H1 (cell line): ENCODE results near the gene SPOP. TPM values are rescaled to one million over a fixed set of nuclear protein-coding genes. Genes with fewer than 3 reads are reported as not detected.

Experiments used
- CTCF ChIA-PET: fragments of 300-600 bp; sonication (Branson Sonifier 250); formaldehyde crosslinking; loops from one replicate; lab custom pipeline; 2021; ENCODE audit not compliant: partially characterized antibody; lab: Charles Lee
- POLR2A ChIA-PET: fragments of 300-600 bp; sonication (Branson Sonifier 250); formaldehyde crosslinking; loops from one replicate; lab custom pipeline; 2021; ENCODE audit warnings: inconsistent platforms; ENCODE audit not compliant: partially characterized antibody; lab: Charles Lee
- DNase-seq, 2 experiments: peaks; one replicate each; pipeline versions ENCODE4 v3.0.0 to v3.0.0-alpha.2; 2010 to 2022; ENCODE audit warnings: low spot score in 2 of 2, low read depth in 1 of 2, mixed read lengths in 1 of 2
- FAIRE-seq: peaks from 2 replicates; lab custom pipeline; 2011; peaks lifted over from hg19 to GRCh38; lab: Jason Lieb, UNC
- H2AFZ ChIP-seq: 2 replicates; pipeline ENCODE4 v1.8.1; 2012; ENCODE audit warnings: low read length, inconsistent platforms
- H2AK5ac ChIP-seq: 2 replicates; pipeline ENCODE4 v1.6.1; 2013; ENCODE audit warnings: low read depth, low read length
- H2BK120ac ChIP-seq: replicated peaks from 2 replicates; pipeline ENCODE3; 2013; ENCODE audit warnings: low read depth, low read length, inconsistent platforms
- H2BK12ac ChIP-seq: 2 replicates; pipeline ENCODE4 v1.6.1; 2013; ENCODE audit warnings: low read depth, low read length
- H2BK15ac ChIP-seq: 2 replicates; pipeline ENCODE4 v1.6.1; 2013; ENCODE audit warnings: low read length
- H2BK20ac ChIP-seq: 2 replicates; pipeline ENCODE4 v1.6.1; 2013; ENCODE audit warnings: low read length
- H2BK5ac ChIP-seq: 2 replicates; pipeline ENCODE4 v1.6.1; 2013; ENCODE audit warnings: low read depth, low read length
- H3K14ac ChIP-seq: 2 replicates; pipeline ENCODE4 v1.6.1; 2013; ENCODE audit warnings: inconsistent platforms; ENCODE audit not compliant: insufficient read length
- H3K18ac ChIP-seq: 2 replicates; pipeline ENCODE4 v1.6.1; 2013; ENCODE audit warnings: low read length; ENCODE audit errors: extremely low read depth
- H3K23ac ChIP-seq: 2 replicates; pipeline ENCODE4 v1.6.1; 2013; ENCODE audit warnings: inconsistent platforms; ENCODE audit not compliant: insufficient read length
- H3K23me2 ChIP-seq: 2 replicates; pipeline ENCODE4 v1.6.1; 2013; ENCODE audit warnings: low read depth, low read length
- H3K27ac ChIP-seq: 2 replicates; pipeline ENCODE4 v1.6.1; 2011; ENCODE audit warnings: low read depth, low read length, inconsistent platforms
- H3K27me3 ChIP-seq, 4 experiments: replicated peaks in 1 of 4; 1 replicate in 1 of 4; 2 replicates in 3 of 4; pipeline versions ENCODE4 v1.6.1 to v1.8.1; 2011 to 2013; ENCODE audit warnings: low read length in 3 of 4, mild to moderate bottlenecking in 3 of 4, inconsistent platforms in 2 of 4, mixed read lengths in 2 of 4, moderate library complexity in 1 of 4; ENCODE audit not compliant: control insufficient read depth in 3 of 4, insufficient read depth in 3 of 4; ENCODE audit errors: extremely low read depth in 1 of 4
- H3K36me3 ChIP-seq, 4 experiments: 2 replicates each; pipeline versions ENCODE4 v1.6.1 to v1.8.1; 2011 to 2013; ENCODE audit warnings: mild to moderate bottlenecking in 4 of 4, low read length in 3 of 4, moderate library complexity in 2 of 4, control low read depth in 1 of 4, inconsistent platforms in 1 of 4; ENCODE audit not compliant: insufficient read depth in 4 of 4, control insufficient read depth in 2 of 4
- H3K4ac ChIP-seq: replicated peaks from 2 replicates; pipeline ENCODE3; 2013; ENCODE audit warnings: low read length, low read depth, mixed read lengths, inconsistent platforms; ENCODE audit not compliant: insufficient read length
- H3K4me1 ChIP-seq, 4 experiments: replicated peaks in 1 of 4; 1 replicate in 1 of 4; 2 replicates in 3 of 4; pipeline versions ENCODE4 v1.6.1 to v1.8.1; 2011 to 2013; ENCODE audit warnings: low read length in 3 of 4, inconsistent platforms in 2 of 4, mixed read lengths in 1 of 4; ENCODE audit not compliant: insufficient read depth in 4 of 4, control insufficient read depth in 3 of 4
- H3K4me2 ChIP-seq, 2 experiments: 2 replicates each; pipeline versions ENCODE4 v1.6.1 to v1.8.1; 2011 to 2013; ENCODE audit warnings: low read depth in 2 of 2, low read length in 2 of 2, control low read depth in 1 of 2, inconsistent platforms in 1 of 2, mild to moderate bottlenecking in 1 of 2; ENCODE audit not compliant: insufficient read depth in 1 of 2
- H3K4me3 ChIP-seq, 4 experiments: fragments of 200-600, 300-600 bp in 1 of 4; sonication (generic), shearing (Covaris generic), sonication (Bioruptor Twin) in 1 of 4; 2 replicates each; pipeline versions ENCODE4 v1.5.1 to v1.8.1; 2011 to 2016; ENCODE audit warnings: low read length in 4 of 4, low read depth in 3 of 4, control low read depth in 2 of 4, inconsistent platforms in 2 of 4, mild to moderate bottlenecking in 2 of 4, mixed read lengths in 1 of 4, moderate library complexity in 1 of 4; ENCODE audit not compliant: insufficient read depth in 2 of 4; ENCODE audit errors: extremely low read depth in 1 of 4
- H3K56ac ChIP-seq: replicated peaks from 2 replicates; pipeline ENCODE3; 2013; ENCODE audit warnings: low read depth, mild to moderate bottlenecking, mixed read lengths, low read length, inconsistent platforms; ENCODE audit not compliant: insufficient read length
- H3K79me1 ChIP-seq: 2 replicates; pipeline ENCODE4 v1.6.1; 2013; ENCODE audit warnings: low read depth, low read length, control low read depth
- H3K79me2 ChIP-seq, 2 experiments: 2 replicates each; pipeline versions ENCODE4 v1.6.1 to v1.8.1; 2012 to 2013; ENCODE audit warnings: low read length in 2 of 2, mild to moderate bottlenecking in 2 of 2, inconsistent platforms in 1 of 2; ENCODE audit not compliant: insufficient read depth in 2 of 2, control insufficient read depth in 1 of 2
- H3K9ac ChIP-seq, 4 experiments: replicated peaks in 1 of 4; 1 replicate in 1 of 4; 2 replicates in 3 of 4; pipeline versions ENCODE4 v1.6.1 to v1.8.1; 2011 to 2013; ENCODE audit warnings: low read depth in 3 of 4, low read length in 3 of 4, control low read depth in 2 of 4, mild to moderate bottlenecking in 2 of 4, moderate library complexity in 2 of 4, inconsistent platforms in 1 of 4; ENCODE audit errors: extremely low read depth in 1 of 4
- H3K9me3 ChIP-seq, 2 experiments: 2 replicates each; pipeline versions ENCODE4 v1.6.1 to v1.8.1; 2012 to 2013; ENCODE audit warnings: mild to moderate bottlenecking in 2 of 2, moderate library complexity in 2 of 2, control low read depth in 1 of 2, inconsistent platforms in 1 of 2, low read depth in 1 of 2, low read length in 1 of 2, mixed read lengths in 1 of 2; ENCODE audit not compliant: insufficient read depth in 2 of 2
- H4K20me1 ChIP-seq, 2 experiments: replicated peaks in 1 of 2; 2 replicates each; pipeline versions ENCODE3 to v1.8.1; 2011 to 2013; ENCODE audit warnings: inconsistent platforms in 2 of 2, low read length in 2 of 2, mild to moderate bottlenecking in 1 of 2; ENCODE audit not compliant: insufficient read depth in 2 of 2, control insufficient read depth in 1 of 2
- H4K5ac ChIP-seq: 2 replicates; pipeline ENCODE4 v1.6.1; 2013; ENCODE audit warnings: low read length, low read depth, mixed read lengths, inconsistent platforms; ENCODE audit not compliant: insufficient read length
- H4K8ac ChIP-seq: 2 replicates; pipeline ENCODE4 v1.8.0; 2013; ENCODE audit warnings: mild to moderate bottlenecking, moderate library complexity, low read length, inconsistent platforms; ENCODE audit not compliant: insufficient read depth; ENCODE audit errors: extremely low read depth
- H4K91ac ChIP-seq: replicated peaks from 2 replicates; pipeline ENCODE3; 2013; ENCODE audit warnings: low read length, mixed read lengths, inconsistent platforms; ENCODE audit not compliant: insufficient read length
- BCL11A ChIP-seq, 2 experiments: IDR thresholded peaks; one replicate each; pipeline ENCODE4 v1.6.1; 2011; ENCODE audit warnings: low read depth in 2 of 2, low read length in 2 of 2, mild to moderate bottlenecking in 2 of 2
- EGR1 ChIP-seq: IDR thresholded peaks from 2 replicates; pipeline ENCODE4 v1.6.1; 2011; ENCODE audit warnings: low read depth, low read length, borderline replicate concordance
- FOSL1 ChIP-seq: IDR thresholded peaks from 2 replicates; pipeline ENCODE4 v1.6.1; 2011; ENCODE audit warnings: mild to moderate bottlenecking, low read depth, low read length, moderate library complexity; ENCODE audit not compliant: insufficient read depth
- GABPA ChIP-seq: IDR thresholded peaks from 2 replicates; pipeline ENCODE4 v1.6.1; 2011; ENCODE audit warnings: mild to moderate bottlenecking, low read length, moderate library complexity, borderline replicate concordance; ENCODE audit not compliant: insufficient read depth
- JUN ChIP-seq: IDR thresholded peaks from 2 replicates; pipeline ENCODE4 v1.6.1; 2011; ENCODE audit warnings: low read depth, mild to moderate bottlenecking, improper control_type of control experiment, low read length
- JUND ChIP-seq: IDR thresholded peaks from 2 replicates; pipeline ENCODE4 v1.6.1; 2011; ENCODE audit warnings: mild to moderate bottlenecking, improper control_type of control experiment, low read length
- POLR2AphosphoS5 ChIP-seq: IDR thresholded peaks from 2 replicates; pipeline ENCODE4 v1.6.1; 2011; ENCODE audit warnings: low read depth, low read length
- POU5F1 ChIP-seq: IDR thresholded peaks from 2 replicates; pipeline ENCODE4 v1.6.1; 2011; ENCODE audit warnings: low read depth, mild to moderate bottlenecking, low read length, moderate library complexity
- SAP30 ChIP-seq: fragments of 300-600 bp; sonication (generic); IDR thresholded peaks from 2 replicates; pipeline ENCODE4 v1.7.1; 2012; ENCODE audit warnings: low read length, moderate library complexity, mild to moderate bottlenecking, inconsistent platforms; ENCODE audit not compliant: insufficient read depth, insufficient replicate concordance
- WGBS, 2 experiments: shearing (Covaris generic) in 1 of 2; methylation state at CpG; one replicate each; pipeline versions ENCODE4 v1.1.6 to v1.1.7; 2013 to 2015; ENCODE audit warnings: low lambda C conversion rate in 2 of 2, mixed read lengths in 2 of 2, inconsistent platforms in 1 of 2, low coverage in 1 of 2, missing lambda C conversion rate in 1 of 2; ENCODE audit not compliant: insufficient replicate concordance in 2 of 2, insufficient coverage in 1 of 2, insufficient read length in 1 of 2; ENCODE audit errors: extremely low coverage in 1 of 2, missing lambda C conversion rate in 1 of 2; 5-methylcytosine and 5-hydroxymethylcytosine counted together
- polyA plus RNA-seq, 7 experiments: library from polyadenylated mRNA; depleted of rRNA in 3 of 7; stranded (reverse) in 5 of 7; unstranded in 2 of 7; fragments of >200 nt in 5 of 7; fragments of 200-250 nt in 2 of 7; gene quantifications; 1 replicate in 5 of 7; 2 replicates in 1 of 7; 4 replicates in 1 of 7; pipeline versions ENCODE4 v1.2.1 to v1.2.3, GENCODE V29; 2011 to 2013; ENCODE audit warnings: missing spikeins in 2 of 7, mixed read lengths in 2 of 7
- total RNA-seq: library from RNA; stranded (reverse); fragmentation: NEBNext Ultra II Directional; extraction: Animal tissue kit (Norgen Biotek cat#: 25700); gene quantifications from 2 replicates; pipeline ENCODE4 v1.2.1, GENCODE V29; 2021
- TF ChIP-seq, protein P1 (sequence below), 3 experiments: IDR thresholded peaks; 1 replicate in 2 of 3; 2 replicates in 1 of 3; pipeline versions ENCODE4 v1.5.1 to v1.6.1; 2011; ENCODE audit warnings: low read length in 3 of 3, mild to moderate bottlenecking in 3 of 3, inconsistent platforms in 2 of 3, low read depth in 1 of 3, moderate library complexity in 1 of 3; ENCODE audit not compliant: insufficient read depth in 1 of 3; ENCODE audit errors: control extremely low read depth in 1 of 3
- TF ChIP-seq, protein P2 (sequence below): IDR thresholded peaks from 2 replicates; pipeline ENCODE4 v1.6.1; 2012; ENCODE audit warnings: inconsistent platforms

SPOP gene
- total and polyA plus RNA-seq, 2 of the 8 experiments (the other 6 are each of a cell fraction or from before 2014, with no cell fraction given) = 13.3 to 25.6 TPM

DNA sequence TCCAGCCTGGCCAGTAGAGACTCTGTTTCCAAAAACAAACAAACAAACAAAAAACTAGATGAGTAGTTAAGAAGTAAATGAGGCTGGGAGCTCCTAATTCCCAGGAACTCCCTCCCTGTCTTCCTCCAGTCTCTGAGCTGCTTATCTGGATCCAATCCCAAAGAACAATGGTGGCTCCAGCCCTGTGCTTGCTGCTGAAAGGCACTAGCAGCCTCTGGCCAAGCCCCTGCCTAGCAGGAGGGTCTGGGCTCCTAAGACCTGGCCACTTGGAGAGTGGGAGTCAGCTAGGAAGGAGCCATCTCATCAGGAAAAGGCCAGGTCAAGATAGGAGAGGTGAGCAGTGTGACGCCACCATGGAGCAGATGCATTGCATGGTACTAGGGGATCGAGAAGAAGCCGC lies 44.2 kb upstream of the SPOP start:
- POLR2A ChIA-PET = interaction anchor here (1.1 to 1.4 kb wide), 4 partner anchors 12 to 42 kb away, joined by 3 to 5 read pairs (median 4); partner anchors contain the start of gene FAM117A
- Histone ChIP-seq H2AK5ac (no peak overlapping the region), H3K9me3 (no peaks in the 10 kb centered on the region), H4K5ac (no peak overlapping the region), H3K79me1 (peaks cover 4% of the 10 kb centered on the region; the same call in 1 of the 2 replicates), H3K4me2 (no peak overlapping the region), H3K27ac (no peak overlapping the region), H3K23me2 (no peaks in the 10 kb centered on the region), H4K8ac (no peak overlapping the region), H2AFZ (no peak overlapping the region), H3K4me1 (no peaks in the 10 kb centered on the region), H2BK15ac (no peak overlapping the region), H3K36me3 (peaks cover 13 to 47% (median 31%) of the 10 kb centered on the region in 4 experiments), H3K9ac (no peak overlapping the region), H3K18ac (no peak overlapping the region), H3K79me2 (peaks cover 0 to 5% of the 10 kb centered on the region in 2 experiments; a peak in 1 of 4 replicates), H3K14ac (no peak overlapping the region), H3K4me3 (no peak overlapping the region), H4K20me1 (peaks cover 2 to 7% of the 10 kb centered on the region in 2 experiments), H2BK120ac (no peak overlapping the region), H3K4ac (no peak overlapping the region), H2BK5ac (no peak overlapping the region), H3K27me3 (no peaks in the 10 kb centered on the region), H2BK12ac (no peak overlapping the region), H3K23ac (no peak overlapping the region), H3K56ac (no peak overlapping the region), H2BK20ac (no peak overlapping the region), H4K91ac (no peak overlapping the region)
- CTCF ChIA-PET = interaction anchor here (0.6 to 8.9 kb wide), 8 partner anchors 10 to 372 kb away, joined by 3 to 41 read pairs (median 4); partner anchors contain the start of gene SLC35B1
- 100% methylated on average over 3 of the region's 3 CpGs; no CpG with 5 or more reads in 1 of the 2 experiments for WGBS, 2 experiments
- DNase-seq (no peak), FAIRE-seq (no peak)
- TF ChIP-seq POU5F1 (no peak), BCL11A (IDR thresholded peaks at IDR 0.05; ENCODE audit: low read depth in 2 of 2, low read length in 2 of 2) (no peak), JUN (no peak), FOSL1 (no peak), JUND (no peak), GABPA (no peak), POLR2AphosphoS5 (no peak), EGR1 (no peak), SAP30 (no peak)
- TF ChIP-seq, protein P1, sequence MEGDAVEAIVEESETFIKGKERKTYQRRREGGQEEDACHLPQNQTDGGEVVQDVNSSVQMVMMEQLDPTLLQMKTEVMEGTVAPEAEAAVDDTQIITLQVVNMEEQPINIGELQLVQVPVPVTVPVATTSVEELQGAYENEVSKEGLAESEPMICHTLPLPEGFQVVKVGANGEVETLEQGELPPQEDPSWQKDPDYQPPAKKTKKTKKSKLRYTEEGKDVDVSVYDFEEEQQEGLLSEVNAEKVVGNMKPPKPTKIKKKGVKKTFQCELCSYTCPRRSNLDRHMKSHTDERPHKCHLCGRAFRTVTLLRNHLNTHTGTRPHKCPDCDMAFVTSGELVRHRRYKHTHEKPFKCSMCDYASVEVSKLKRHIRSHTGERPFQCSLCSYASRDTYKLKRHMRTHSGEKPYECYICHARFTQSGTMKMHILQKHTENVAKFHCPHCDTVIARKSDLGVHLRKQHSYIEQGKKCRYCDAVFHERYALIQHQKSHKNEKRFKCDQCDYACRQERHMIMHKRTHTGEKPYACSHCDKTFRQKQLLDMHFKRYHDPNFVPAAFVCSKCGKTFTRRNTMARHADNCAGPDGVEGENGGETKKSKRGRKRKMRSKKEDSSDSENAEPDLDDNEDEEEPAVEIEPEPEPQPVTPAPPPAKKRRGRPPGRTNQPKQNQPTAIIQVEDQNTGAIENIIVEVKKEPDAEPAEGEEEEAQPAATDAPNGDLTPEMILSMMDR (IDR thresholded peaks at IDR 0.05; ENCODE audit: control extremely low read depth in 1 of 3, insufficient read depth in 1 of 3, low read depth in 1 of 3, low read length in 3 of 3) = no peak
- TF ChIP-seq, protein P2, sequence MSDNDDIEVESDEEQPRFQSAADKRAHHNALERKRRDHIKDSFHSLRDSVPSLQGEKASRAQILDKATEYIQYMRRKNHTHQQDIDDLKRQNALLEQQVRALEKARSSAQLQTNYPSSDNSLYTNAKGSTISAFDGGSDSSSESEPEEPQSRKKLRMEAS = no peak
